HG03378 (cell line): ENCODE data around the gene PMVK.
"Not testable (repeated sequence)": the region's sequence is repeated elsewhere in the genome, so short reads cannot be mapped to it uniquely, and the experiment has no call there.

Source experiments
- ATAC-seq: cut with Tn5 transposase; IDR thresholded peaks from one replicate; pipeline ENCODE4 v1.9.1; 2021; ENCODE audit warnings: mild to moderate bottlenecking, moderate library complexity; ENCODE audit not compliant: unreplicated experiment

PMVK gene

GRCh38 chr1:154925335-154926170 lies 11.0 kb downstream of the PMVK start:
- no peak for ATAC-seq

- no peak for ATAC-seq
Measured at GRCh38 chr1:154923695-154924094, 12.8 kb downstream of the PMVK start.

GRCh38 chr1:154913273-154913672 lies 23.2 kb downstream of the PMVK start:
- no peak for ATAC-seq

GRCh38 chr1:154912755-154913154 lies 23.8 kb downstream of the PMVK start:
- ATAC-seq: no peak

- no peak for ATAC-seq
Measured at GRCh38 chr1:154911691-154912550, 24.6 kb downstream of the PMVK start.

- no peak for ATAC-seq
Measured at GRCh38 chr1:154910851-154911250, 25.7 kb downstream of the PMVK start.

GRCh38 chr1:154908937-154909336 lies 27.6 kb downstream of the PMVK start:
- no peak for ATAC-seq

- ATAC-seq: not testable (repeated sequence)
Measured at GRCh38 chr1:154908129-154908528, 28.4 kb downstream of the PMVK start.

GRCh38 chr1:154906621-154907081 lies 29.9 kb downstream of the PMVK start:
- no peak for ATAC-seq

GRCh38 chr1:154902938-154903566 lies 33.5 kb downstream of the PMVK start:
- ATAC-seq: no peak

GRCh38 chr1:154901591-154901990 lies 34.9 kb downstream of the PMVK start:
- no peak for ATAC-seq

- ATAC-seq: no peak
Measured at GRCh38 chr1:154899041-154899440, 37.5 kb downstream of the PMVK start.

- no peak for ATAC-seq
Measured at GRCh38 chr1:154896771-154897286, 39.7 kb downstream of the PMVK start.

- no peak for ATAC-seq
Measured at GRCh38 chr1:154895798-154896197, 40.7 kb downstream of the PMVK start.

GRCh38 chr1:154891452-154891851 lies 45.1 kb downstream of the PMVK start:
- ATAC-seq: no peak

- ATAC-seq: no peak
Measured at GRCh38 chr1:154888757-154889156, 47.8 kb downstream of the PMVK start.

- ATAC-seq: no peak
Measured at GRCh38 chr1:154886281-154887015, 50.1 kb downstream of the PMVK start.

GRCh38 chr1:154884869-154885701 lies 51.4 kb downstream of the PMVK start:
- ATAC-seq: no peak
